ENCODE data around the gene PLCZ1.

The PLCZ1 gene

DNA sequence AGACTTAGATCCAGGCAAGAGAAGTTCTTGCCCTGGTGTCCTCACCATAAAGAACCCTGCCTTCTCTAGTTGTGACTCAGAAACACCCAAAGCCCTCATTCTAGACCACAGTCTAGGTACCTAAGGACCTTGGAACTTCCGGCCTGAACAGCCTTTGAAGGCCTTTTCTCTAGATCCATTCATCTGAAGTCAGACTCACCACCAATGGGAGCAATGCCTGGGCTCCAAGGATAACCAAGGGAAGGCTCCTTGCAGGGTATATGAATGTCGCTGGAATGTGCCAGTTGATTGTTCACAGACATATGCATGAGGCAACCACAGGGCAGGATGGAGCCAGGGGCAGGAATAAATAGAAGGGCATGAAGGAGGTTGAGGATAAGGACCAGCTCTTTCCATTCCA, 86.3 kb downstream of the PLCZ1 start:
- Histone ChIP-seq H3K27ac (ENCODE audit: low read depth, low read length) (no peak overlapping the region), H3K9ac (ENCODE audit: low read length) (no peak overlapping the region), H3K36me3 (ENCODE audit: control insufficient read depth, insufficient read depth, low read length) (no peaks in the 10 kb centered on the region), H3K4me3 (ENCODE audit: low read length) (no peak overlapping the region), H3K27me3 (ENCODE audit: control insufficient read depth, insufficient read depth, low read length) (no peaks in the 10 kb centered on the region), H3K4me1 (ENCODE audit: control insufficient read depth, insufficient read depth, low read length) (no peaks in the 10 kb centered on the region)

DNA sequence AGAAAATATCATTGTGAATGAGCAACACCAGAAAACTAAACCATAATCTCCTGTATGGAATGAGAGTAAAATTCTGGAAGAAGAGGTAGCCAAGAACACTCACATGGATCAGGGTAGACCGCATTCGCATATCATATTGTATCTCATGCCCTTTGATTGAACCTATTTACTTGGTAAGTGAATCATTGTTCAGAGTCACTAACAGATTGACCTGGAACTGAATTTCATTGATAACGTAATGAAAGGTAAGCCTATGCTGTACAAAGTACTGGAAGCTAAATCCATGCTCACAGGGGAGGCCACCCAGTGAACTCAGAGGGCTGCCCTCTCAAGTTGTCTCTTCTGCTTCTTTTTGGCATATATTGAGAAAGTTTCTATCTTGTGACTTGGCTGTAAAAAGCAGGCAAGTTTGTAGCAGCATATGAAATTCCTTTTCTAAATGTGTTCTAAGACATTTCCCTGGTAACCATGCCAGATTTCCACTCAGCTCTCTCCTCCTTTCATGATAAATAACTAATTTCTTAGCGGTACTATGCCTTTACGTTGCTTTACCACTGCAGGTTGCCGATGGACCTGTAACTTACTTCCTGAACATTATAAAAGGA, 91.4 kb downstream of the PLCZ1 start:
- no peak overlapping the region for H3K27ac ChIP-seq (ENCODE audit: low read depth, low read length)
- H3K4me3 ChIP-seq (ENCODE audit: low read length): no peak overlapping the region
- H3K4me1 ChIP-seq (ENCODE audit: control insufficient read depth, insufficient read depth, low read length): peaks cover 7% of the 10 kb centered on the region
- no peaks in the 10 kb centered on the region for H3K36me3 ChIP-seq (ENCODE audit: control insufficient read depth, insufficient read depth, low read length)
- no peak overlapping the region for H3K9ac ChIP-seq (ENCODE audit: low read length)
- no peaks in the 10 kb centered on the region for H3K27me3 ChIP-seq (ENCODE audit: control insufficient read depth, insufficient read depth, low read length)

- Histone ChIP-seq H3K27me3 (ENCODE audit: control insufficient read depth, insufficient read depth, low read length) (no peaks in the 10 kb centered on the region), H3K4me3 (ENCODE audit: low read length) (no peak overlapping the region), H3K27ac (ENCODE audit: low read depth, low read length) (no peak overlapping the region), H3K4me1 (ENCODE audit: control insufficient read depth, insufficient read depth, low read length) (peaks cover 7% of the 10 kb centered on the region), H3K36me3 (ENCODE audit: control insufficient read depth, insufficient read depth, low read length) (no peaks in the 10 kb centered on the region), H3K9ac (ENCODE audit: low read length) (no peak overlapping the region)
These were observed 93.2 kb downstream of the PLCZ1 start for GRCh38 chr12:18644564-18644963.

GRCh38 chr12:18643681-18644080, 94.1 kb downstream of the PLCZ1 start:
- Histone ChIP-seq H3K36me3 (ENCODE audit: control insufficient read depth, insufficient read depth, low read length) (no peaks in the 10 kb centered on the region), H3K4me1 (ENCODE audit: control insufficient read depth, insufficient read depth, low read length) (peaks cover 7% of the 10 kb centered on the region), H3K27me3 (ENCODE audit: control insufficient read depth, insufficient read depth, low read length) (no peaks in the 10 kb centered on the region), H3K27ac (ENCODE audit: low read depth, low read length) (no peak overlapping the region), H3K4me3 (ENCODE audit: low read length) (no peak overlapping the region), H3K9ac (ENCODE audit: low read length) (no peak overlapping the region)

DNA sequence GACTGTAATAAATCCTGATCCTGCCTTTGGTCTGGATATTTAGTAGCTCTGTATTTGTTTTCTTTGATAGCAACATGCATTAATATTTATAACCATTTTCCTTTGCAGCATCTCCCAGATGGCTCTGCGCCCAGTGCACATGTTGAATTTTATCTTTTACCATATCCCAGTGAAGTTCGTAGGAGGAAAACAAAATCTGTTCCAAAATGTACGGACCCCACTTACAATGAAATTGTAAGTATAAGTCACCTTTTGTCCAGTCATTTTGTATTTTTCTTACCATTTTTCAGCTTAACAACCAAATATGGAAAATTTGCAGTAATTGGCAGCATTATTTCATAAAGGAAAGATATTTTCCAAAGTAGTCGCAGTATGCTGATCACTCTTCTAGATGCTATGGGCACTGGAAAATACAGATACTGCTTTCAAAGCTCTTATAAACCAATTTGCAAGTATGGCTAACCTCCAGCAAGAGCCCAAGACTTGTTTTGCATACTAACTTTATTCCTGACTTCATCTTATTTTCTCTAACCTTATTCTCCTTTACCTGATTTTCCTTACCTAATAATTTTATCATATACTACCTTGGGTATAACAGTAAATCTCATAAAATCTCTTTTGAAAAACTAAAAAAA, 97.4 kb downstream of the PLCZ1 start:
- no peak overlapping the region for H3K27ac ChIP-seq (ENCODE audit: low read depth, low read length)
- no peak overlapping the region for H3K4me3 ChIP-seq (ENCODE audit: low read length)
- H3K27me3 ChIP-seq (ENCODE audit: control insufficient read depth, insufficient read depth, low read length): no peaks in the 10 kb centered on the region
- H3K36me3 ChIP-seq (ENCODE audit: control insufficient read depth, insufficient read depth, low read length): no peaks in the 10 kb centered on the region
- no peak overlapping the region for H3K9ac ChIP-seq (ENCODE audit: low read length)
- peaks cover 7% of the 10 kb centered on the region for H3K4me1 ChIP-seq (ENCODE audit: control insufficient read depth, insufficient read depth, low read length)

- Histone ChIP-seq H3K27me3 (ENCODE audit: control insufficient read depth, insufficient read depth, low read length) (no peaks in the 10 kb centered on the region), H3K9ac (ENCODE audit: low read length) (no peak overlapping the region), H3K4me3 (ENCODE audit: low read length) (no peak overlapping the region), H3K4me1 (ENCODE audit: control insufficient read depth, insufficient read depth, low read length) (no peaks in the 10 kb centered on the region), H3K36me3 (ENCODE audit: control insufficient read depth, insufficient read depth, low read length) (no peaks in the 10 kb centered on the region), H3K27ac (ENCODE audit: low read depth, low read length) (no peak overlapping the region)
These were observed 103.4 kb downstream of the PLCZ1 start for GRCh38 chr12:18634382-18634781.
